Measurements from ENCODE around the gene NXPE2. TPM values are rescaled to one million over a fixed set of nuclear protein-coding genes. Genes with fewer than 3 reads are reported as not detected.

The NXPE2 gene
- total and polyA plus RNA-seq, 2 of the 8 experiments (the other 6 are each of a cell fraction or from before 2014, with no cell fraction given), result not detected

DNA sequence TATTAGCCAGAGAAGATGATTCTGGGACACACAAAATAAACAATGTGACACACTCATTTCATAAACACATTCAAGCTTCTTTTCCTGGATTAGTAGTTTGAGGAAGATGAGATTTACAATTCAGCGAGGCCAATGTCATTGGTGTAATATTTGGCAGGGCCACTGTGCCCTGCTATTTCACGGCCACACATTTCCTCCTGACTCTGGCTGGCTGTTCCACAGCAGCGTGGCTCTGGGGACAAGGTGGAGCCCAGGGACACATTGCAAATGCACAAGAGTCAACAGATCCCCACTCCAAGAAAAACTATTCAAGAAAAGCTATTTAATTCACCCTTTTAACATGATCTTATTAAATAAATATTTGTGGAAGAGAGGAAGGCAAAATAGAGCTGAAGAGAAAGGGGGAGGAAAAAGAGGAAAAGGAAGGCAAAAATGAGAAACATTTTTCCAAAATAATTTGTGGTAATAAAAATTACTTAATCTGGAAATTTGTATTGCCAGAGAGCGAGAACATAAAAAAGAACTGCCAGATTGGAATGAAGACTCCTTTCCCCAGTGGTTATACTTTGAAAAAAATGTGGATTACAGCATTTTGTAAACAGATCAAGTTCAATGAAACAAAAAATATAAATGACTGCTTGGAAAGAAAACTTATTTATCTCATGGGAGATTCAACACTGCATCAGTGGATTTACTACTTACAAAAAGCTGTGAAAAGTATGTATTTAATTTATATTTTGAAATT is 27.1 kb downstream of the NXPE2 start:
- H2BK5ac ChIP-seq (ENCODE audit: low read depth, low read length), result no peak overlapping the region
- no peaks in the 10 kb centered on the region for H3K9me3 ChIP-seq (ENCODE audit: insufficient read depth in 2 of 2, low read depth in 1 of 2, low read length in 1 of 2)
- H3K79me1 ChIP-seq (ENCODE audit: low read depth, low read length), result no peaks in the 10 kb centered on the region
- H2AK5ac ChIP-seq (ENCODE audit: low read depth, low read length), result no peak overlapping the region
- no peak overlapping the region for H3K4me2 ChIP-seq (ENCODE audit: insufficient read depth in 1 of 2, low read depth in 2 of 2, low read length in 2 of 2)
- 83% methylated on average over 4 of the region's 4 CpGs; no CpG with 5 or more reads in 1 of the 2 experiments for WGBS, 2 experiments (ENCODE audit: extremely low coverage in 1 of 2, insufficient coverage in 1 of 2, insufficient read length in 1 of 2, insufficient replicate concordance in 2 of 2, low coverage in 1 of 2, low lambda C conversion rate in 2 of 2, missing lambda C conversion rate in 1 of 2)
- no peak overlapping the region for H3K4me3 ChIP-seq (ENCODE audit: extremely low read depth in 1 of 4, insufficient read depth in 2 of 4, low read depth in 3 of 4, low read length in 4 of 4)
- H2BK12ac ChIP-seq (ENCODE audit: low read depth, low read length), result no peak overlapping the region
- H2BK15ac ChIP-seq (ENCODE audit: low read length), result no peak overlapping the region
- H4K91ac ChIP-seq (replicated peaks; ENCODE audit: insufficient read length, low read length), result no peak overlapping the region
- no peak overlapping the region for H2BK20ac ChIP-seq (ENCODE audit: low read length)
- H3K27me3 ChIP-seq (replicated peaks in 1 of 4; ENCODE audit: control insufficient read depth in 3 of 4, extremely low read depth in 1 of 4, insufficient read depth in 3 of 4, low read length in 3 of 4), result no peaks in the 10 kb centered on the region
- FAIRE-seq (no peak), DNase-seq (ENCODE audit: low read depth in 1 of 2, low spot score in 2 of 2) (no peak)
- H3K23me2 ChIP-seq (ENCODE audit: low read depth, low read length), result no peaks in the 10 kb centered on the region
- ChIA-PET CTCF (ENCODE audit: partially characterized antibody) (no interaction called here), POLR2A (ENCODE audit: partially characterized antibody) (no interaction called here)
- H3K9ac ChIP-seq (replicated peaks in 1 of 4; ENCODE audit: extremely low read depth in 1 of 4, low read depth in 3 of 4, low read length in 3 of 4), result no peak overlapping the region
- H3K23ac ChIP-seq (ENCODE audit: insufficient read length), result no peak overlapping the region
- H3K27ac ChIP-seq (ENCODE audit: low read depth, low read length), result no peak overlapping the region
- no peak overlapping the region for H2AFZ ChIP-seq (ENCODE audit: low read length)
- no peaks in the 10 kb centered on the region for H3K36me3 ChIP-seq (ENCODE audit: control insufficient read depth in 2 of 4, insufficient read depth in 4 of 4, low read length in 3 of 4)
- H3K4ac ChIP-seq (replicated peaks; ENCODE audit: insufficient read length, low read depth, low read length), result no peak overlapping the region
- H3K79me2 ChIP-seq (ENCODE audit: control insufficient read depth in 1 of 2, insufficient read depth in 2 of 2, low read length in 2 of 2), result no peaks in the 10 kb centered on the region
- H3K4me1 ChIP-seq (replicated peaks in 1 of 4; ENCODE audit: control insufficient read depth in 3 of 4, insufficient read depth in 4 of 4, low read length in 3 of 4), result no peaks in the 10 kb centered on the region
- TF ChIP-seq, protein P1, sequence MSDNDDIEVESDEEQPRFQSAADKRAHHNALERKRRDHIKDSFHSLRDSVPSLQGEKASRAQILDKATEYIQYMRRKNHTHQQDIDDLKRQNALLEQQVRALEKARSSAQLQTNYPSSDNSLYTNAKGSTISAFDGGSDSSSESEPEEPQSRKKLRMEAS (IDR thresholded peaks at IDR 0.05), result no peak
- TF ChIP-seq CREB1 (IDR thresholded peaks at IDR 0.05), result no peak
- no peak for TF ChIP-seq RXRA (IDR thresholded peaks at IDR 0.05; ENCODE audit: insufficient read depth, low read depth, low read length)
- TF ChIP-seq, protein P2, sequence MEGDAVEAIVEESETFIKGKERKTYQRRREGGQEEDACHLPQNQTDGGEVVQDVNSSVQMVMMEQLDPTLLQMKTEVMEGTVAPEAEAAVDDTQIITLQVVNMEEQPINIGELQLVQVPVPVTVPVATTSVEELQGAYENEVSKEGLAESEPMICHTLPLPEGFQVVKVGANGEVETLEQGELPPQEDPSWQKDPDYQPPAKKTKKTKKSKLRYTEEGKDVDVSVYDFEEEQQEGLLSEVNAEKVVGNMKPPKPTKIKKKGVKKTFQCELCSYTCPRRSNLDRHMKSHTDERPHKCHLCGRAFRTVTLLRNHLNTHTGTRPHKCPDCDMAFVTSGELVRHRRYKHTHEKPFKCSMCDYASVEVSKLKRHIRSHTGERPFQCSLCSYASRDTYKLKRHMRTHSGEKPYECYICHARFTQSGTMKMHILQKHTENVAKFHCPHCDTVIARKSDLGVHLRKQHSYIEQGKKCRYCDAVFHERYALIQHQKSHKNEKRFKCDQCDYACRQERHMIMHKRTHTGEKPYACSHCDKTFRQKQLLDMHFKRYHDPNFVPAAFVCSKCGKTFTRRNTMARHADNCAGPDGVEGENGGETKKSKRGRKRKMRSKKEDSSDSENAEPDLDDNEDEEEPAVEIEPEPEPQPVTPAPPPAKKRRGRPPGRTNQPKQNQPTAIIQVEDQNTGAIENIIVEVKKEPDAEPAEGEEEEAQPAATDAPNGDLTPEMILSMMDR (IDR thresholded peaks at IDR 0.05; ENCODE audit: control extremely low read depth in 1 of 3, insufficient read depth in 1 of 3, low read depth in 1 of 3, low read length in 3 of 3), result no peak
- TF ChIP-seq KDM4A (IDR thresholded peaks at IDR 0.05; ENCODE audit: low read depth, low read length, severe bottlenecking), result no peak
- TF ChIP-seq SIRT6 (IDR thresholded peaks at IDR 0.05; ENCODE audit: low read length), result no peak
- no peak for TF ChIP-seq BRCA1 (IDR thresholded peaks at IDR 0.05; ENCODE audit: low read depth, low read length)
- no peak for TF ChIP-seq YY1 (IDR thresholded peaks at IDR 0.05; ENCODE audit: low read depth, low read length)
- no peak for TF ChIP-seq HDAC6 (IDR thresholded peaks at IDR 0.05; ENCODE audit: low read depth, low read length)
- no peak for TF ChIP-seq GABPA (IDR thresholded peaks at IDR 0.05; ENCODE audit: borderline replicate concordance, insufficient read depth, low read length)
- H2BK120ac ChIP-seq (replicated peaks; ENCODE audit: low read depth, low read length), result no peak overlapping the region
- H4K5ac ChIP-seq (ENCODE audit: insufficient read length, low read depth, low read length), result no peak overlapping the region
- H3K14ac ChIP-seq (ENCODE audit: insufficient read length), result no peak overlapping the region
- no peaks in the 10 kb centered on the region for H4K20me1 ChIP-seq (replicated peaks in 1 of 2; ENCODE audit: control insufficient read depth in 1 of 2, insufficient read depth in 2 of 2, low read length in 2 of 2)
- H4K8ac ChIP-seq (ENCODE audit: extremely low read depth, insufficient read depth, low read length), result no peak overlapping the region
- no peak overlapping the region for H3K18ac ChIP-seq (ENCODE audit: extremely low read depth, low read length)
- H3K56ac ChIP-seq (replicated peaks; ENCODE audit: insufficient read length, low read depth, low read length), result no peak overlapping the region
